GM21528 (cell line): Measurements from ENCODE around the gene VEPH1.

ENCODE experiments used
- ATAC-seq: cut with Tn5 transposase; IDR thresholded peaks from one replicate; pipeline ENCODE4 v1.9.1; 2021; ENCODE audit warnings: mild to moderate bottlenecking, moderate library complexity; ENCODE audit not compliant: unreplicated experiment, low FRiP score

VEPH1 gene

GRCh38 chr3:157276801-157277200, 226.4 kb downstream of the VEPH1 start:
- ATAC-seq = no peak

DNA sequence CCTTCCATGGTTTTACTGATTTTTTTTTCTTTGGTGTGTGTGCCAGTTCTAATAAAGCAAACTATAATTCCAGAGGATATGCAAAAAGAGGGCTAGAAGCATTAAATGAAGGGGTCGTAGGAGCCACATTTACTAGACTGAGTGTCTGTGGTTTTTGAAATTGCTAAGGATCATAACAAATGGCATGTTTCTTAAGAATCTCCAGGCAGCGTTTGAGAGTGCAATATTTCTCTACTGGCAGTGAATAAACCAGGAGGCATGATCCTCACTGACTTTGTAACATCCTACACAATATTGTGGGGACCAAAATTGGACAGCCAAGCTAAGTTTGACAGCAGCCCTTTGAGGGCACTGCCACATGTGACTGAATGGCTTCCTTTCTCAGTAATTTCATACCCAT, 227.4 kb downstream of the VEPH1 start:
- no peak for ATAC-seq

GRCh38 chr3:157274644-157275137, 228.5 kb downstream of the VEPH1 start:
- no peak for ATAC-seq

- no peak for ATAC-seq
These were observed 231.8 kb downstream of the VEPH1 start for GRCh38 chr3:157271283-157271882.

- ATAC-seq = no peak
These were observed 235.2 kb downstream of the VEPH1 start for GRCh38 chr3:157268026-157268425.

DNA sequence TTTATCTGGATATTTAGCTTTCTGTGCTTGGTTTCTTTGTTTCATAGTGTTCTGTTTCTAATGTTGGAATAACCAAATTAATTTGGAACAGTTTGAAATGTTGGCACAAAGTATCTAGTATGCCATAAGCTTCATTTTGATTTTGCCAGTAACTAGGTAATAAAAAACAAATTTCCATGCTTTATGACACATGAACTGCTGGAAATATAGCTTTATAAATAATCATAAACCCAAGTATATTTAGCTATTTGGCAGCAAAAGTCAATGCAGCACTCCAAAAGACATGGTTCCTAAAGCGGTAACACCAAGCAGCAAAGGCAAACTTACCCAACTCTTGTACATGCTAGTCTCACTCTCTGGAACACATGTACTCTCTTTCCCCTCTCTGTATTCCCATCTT, 237.3 kb downstream of the VEPH1 start:
- ATAC-seq = no peak

DNA sequence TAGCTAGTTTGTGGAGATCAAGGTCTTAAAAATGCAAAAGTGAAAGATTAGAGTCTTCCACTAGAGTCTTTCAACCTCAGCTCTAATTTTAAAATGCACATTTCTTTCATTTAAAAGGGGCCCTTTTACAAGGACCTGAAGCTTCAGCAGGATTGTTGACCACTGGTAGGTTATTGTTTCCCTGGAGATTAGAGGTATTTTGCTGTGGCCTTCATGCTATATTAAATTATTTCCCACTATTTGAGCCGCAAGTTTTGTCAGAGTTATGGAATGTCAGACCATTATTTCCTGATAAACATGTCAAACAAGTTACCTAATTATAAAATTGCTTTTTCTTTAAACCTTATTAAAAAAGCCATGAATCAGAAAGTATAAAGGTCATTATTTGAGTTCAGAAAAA, 240.2 kb downstream of the VEPH1 start:
- no peak for ATAC-seq

- no peak for ATAC-seq
These were observed 242.2 kb downstream of the VEPH1 start for GRCh38 chr3:157261000-157261399.

GRCh38 chr3:157259825-157260224, 243.4 kb downstream of the VEPH1 start:
- no peak for ATAC-seq

GRCh38 chr3:157257101-157257500, 246.1 kb downstream of the VEPH1 start:
- no peak for ATAC-seq

- ATAC-seq = no peak
These were observed 247.4 kb downstream of the VEPH1 start for GRCh38 chr3:157255797-157256196.

GRCh38 chr3:157251685-157252084, 251.5 kb downstream of the VEPH1 start:
- no peak for ATAC-seq

DNA sequence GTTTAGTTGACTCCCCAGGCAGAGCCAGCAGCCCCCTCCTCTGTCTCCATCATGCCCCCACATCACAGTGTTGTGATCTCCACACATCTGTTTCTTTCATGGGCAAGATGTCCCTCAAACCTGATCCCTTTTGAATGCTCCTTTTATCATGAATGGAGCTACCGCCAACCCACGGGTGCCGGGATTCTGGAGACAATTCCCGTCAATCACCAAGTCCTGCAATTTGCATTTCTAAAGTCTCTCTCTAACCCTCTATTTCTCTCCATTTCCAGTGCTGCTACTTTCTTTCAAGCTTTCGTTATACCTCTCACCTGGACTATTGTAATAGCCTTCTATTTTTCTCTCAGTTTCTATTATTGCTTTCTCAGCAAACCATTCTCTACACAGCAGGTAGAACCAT, 253.6 kb downstream of the VEPH1 start:
- no peak for ATAC-seq

DNA sequence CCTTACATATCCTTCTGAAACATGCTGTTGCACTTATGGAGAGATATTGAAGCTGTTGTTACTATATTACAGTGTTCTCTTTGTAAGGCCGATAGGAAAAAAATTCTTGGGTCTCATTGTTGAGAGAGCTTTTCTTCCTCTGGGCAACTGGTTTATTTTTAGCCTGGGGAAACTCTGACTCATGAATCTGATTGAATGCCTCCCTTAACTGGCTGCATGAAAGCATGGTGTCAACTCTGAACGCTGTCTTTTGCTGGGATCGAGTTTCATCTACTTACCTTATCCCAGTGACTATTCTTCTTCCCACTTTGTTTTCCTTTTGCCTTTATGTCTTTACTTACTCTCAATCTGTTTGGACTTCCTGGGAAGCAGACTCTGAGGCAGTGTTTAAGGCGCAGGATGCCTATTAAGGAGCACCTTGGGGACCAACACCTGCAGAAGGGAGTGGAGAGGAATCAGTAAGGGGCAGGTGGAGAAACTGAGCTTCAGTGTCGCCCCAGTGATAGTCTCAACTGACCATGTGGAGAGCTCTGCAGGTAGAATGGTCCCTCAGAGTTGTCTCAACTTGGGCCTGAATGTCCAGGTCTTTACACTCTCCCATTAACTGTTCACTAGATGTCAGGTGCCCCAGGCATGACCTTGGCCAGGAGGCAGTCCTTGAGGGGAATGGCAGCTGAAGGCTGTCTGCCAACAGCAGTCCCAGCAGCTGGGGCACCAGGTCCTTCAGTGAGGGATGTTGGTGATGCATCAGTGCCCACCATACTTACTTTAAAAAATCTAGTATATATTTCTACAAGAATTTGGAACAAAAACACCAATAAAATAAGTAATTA, 254.4 kb downstream of the VEPH1 start:
- no peak for ATAC-seq

DNA sequence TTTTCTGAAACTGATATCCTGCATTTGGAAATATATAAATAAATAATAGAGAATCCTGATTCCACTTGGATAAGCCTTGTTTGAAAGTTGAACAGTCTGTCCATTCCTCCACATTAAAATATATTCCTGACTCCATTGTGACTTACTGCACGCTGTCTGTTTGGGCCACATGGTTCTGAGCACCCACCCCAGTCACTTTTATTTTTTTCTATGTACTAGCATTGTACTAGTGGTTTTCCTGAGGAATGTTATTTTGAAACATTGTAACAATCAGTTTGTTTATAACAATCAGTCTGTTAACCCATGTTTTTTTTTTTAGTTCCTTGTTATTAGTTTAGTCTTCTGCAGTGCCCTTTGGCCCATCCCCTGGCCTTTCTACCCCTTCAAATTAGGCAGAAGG, 255.8 kb downstream of the VEPH1 start:
- ATAC-seq = no peak

GRCh38 chr3:157242836-157243235, 260.4 kb downstream of the VEPH1 start:
- ATAC-seq = no peak

- no peak for ATAC-seq
These were observed 261.6 kb downstream of the VEPH1 start for GRCh38 chr3:157241599-157241998.

- ATAC-seq = no peak
These were observed 262.8 kb downstream of the VEPH1 start for GRCh38 chr3:157240408-157240807.

- peak; percentile 98 for ATAC-seq
These were observed 264.0 kb downstream of the VEPH1 start for GRCh38 chr3:157239082-157239704.

DNA sequence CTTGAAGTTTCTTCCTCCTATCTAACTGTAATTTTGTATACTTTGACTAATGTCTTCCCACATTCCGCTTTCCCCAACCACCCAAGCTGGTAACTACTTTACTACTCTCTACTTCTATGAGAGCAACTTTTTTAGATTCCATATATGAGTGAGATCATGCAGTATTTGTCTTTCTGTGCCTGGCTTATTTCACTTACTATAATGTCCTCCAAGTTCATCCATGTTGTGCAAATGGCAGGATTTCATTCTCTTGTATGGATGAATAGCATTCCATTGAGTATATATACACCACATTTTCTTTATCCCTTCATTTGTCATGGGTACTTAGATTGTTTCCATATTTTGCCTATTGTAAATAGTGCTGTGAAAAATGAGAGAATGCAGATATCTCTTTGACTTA, 264.8 kb downstream of the VEPH1 start:
- no peak for ATAC-seq

DNA sequence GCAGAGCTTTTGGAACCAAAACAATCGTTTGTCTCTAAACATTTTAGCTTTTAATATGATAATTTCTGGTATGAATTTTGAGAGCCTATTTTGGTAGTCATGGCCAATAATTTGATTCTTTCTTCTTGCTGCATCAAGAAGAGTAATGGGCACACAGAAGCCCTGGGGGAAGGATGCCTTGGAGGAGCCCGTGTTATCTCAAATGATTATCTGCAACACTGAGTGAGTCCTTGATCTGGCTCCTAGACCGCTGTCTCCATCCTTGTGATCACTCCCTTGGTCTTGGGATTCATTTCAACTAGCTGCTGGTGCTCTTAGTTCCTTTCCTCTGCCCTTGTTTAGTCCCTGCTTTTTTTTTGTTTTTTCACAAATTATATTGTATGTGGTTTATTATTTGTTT, 265.3 kb downstream of the VEPH1 start:
- no peak for ATAC-seq

DNA sequence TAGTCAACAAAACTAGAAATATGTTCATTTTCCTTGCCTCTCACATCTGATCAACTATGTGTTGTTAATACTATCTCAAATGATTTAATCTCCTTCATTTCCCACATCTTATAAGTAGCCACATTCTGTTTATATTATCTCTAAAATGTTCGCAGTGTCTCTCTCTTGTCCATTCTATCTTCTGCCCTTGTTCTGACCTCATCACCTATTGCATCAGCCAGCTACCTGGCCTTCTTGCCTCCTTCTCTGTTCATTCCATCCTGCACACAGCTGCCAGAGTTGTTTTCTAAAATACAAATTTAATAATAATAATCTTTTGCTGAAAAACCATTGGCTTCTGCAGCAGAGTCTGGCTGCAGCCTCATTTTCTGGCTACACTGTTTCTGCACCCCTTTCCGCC, 267.9 kb downstream of the VEPH1 start:
- ATAC-seq = no peak
